GM21576 (cell line): ENCODE data around the gene TRPV4.
"Not testable (repeated sequence)": the region's sequence is repeated elsewhere in the genome, so short reads cannot be mapped to it uniquely, and the experiment has no call there.

Experiments
- ATAC-seq: cut with Tn5 transposase; IDR thresholded peaks from one replicate; pipeline ENCODE4 v1.9.1; 2021; ENCODE audit warnings: mild to moderate bottlenecking, moderate library complexity; ENCODE audit not compliant: unreplicated experiment

Gene TRPV4

GRCh38 chr12:109861689-109862314 is 28.6 kb upstream of the TRPV4 start:
- no peak for ATAC-seq

- no peak for ATAC-seq
Measured at GRCh38 chr12:109860977-109861376, 27.8 kb upstream of the TRPV4 start.

GRCh38 chr12:109858764-109859163 is 25.6 kb upstream of the TRPV4 start:
- ATAC-seq = no peak

GRCh38 chr12:109857715-109858114 is 24.5 kb upstream of the TRPV4 start:
- no peak for ATAC-seq

GRCh38 chr12:109855377-109855776 is 22.2 kb upstream of the TRPV4 start:
- no peak for ATAC-seq

- not testable (repeated sequence) for ATAC-seq
Measured at GRCh38 chr12:109850518-109850917, 17.3 kb upstream of the TRPV4 start.

GRCh38 chr12:109847142-109847735 is 14.0 kb upstream of the TRPV4 start:
- ATAC-seq = no peak

GRCh38 chr12:109845824-109846205 is 12.6 kb upstream of the TRPV4 start:
- ATAC-seq = no peak

GRCh38 chr12:109844983-109845823 is 12.0 kb upstream of the TRPV4 start:
- ATAC-seq = peak; percentile 83

- no peak for ATAC-seq
Measured at GRCh38 chr12:109844091-109844490, 10.9 kb upstream of the TRPV4 start.

- ATAC-seq = no peak
Measured at GRCh38 chr12:109842021-109842420, 8.8 kb upstream of the TRPV4 start.

- ATAC-seq = no peak
Measured at GRCh38 chr12:109841356-109841755, 8.2 kb upstream of the TRPV4 start.

- no peak for ATAC-seq
Measured at GRCh38 chr12:109840305-109841074, 7.3 kb upstream of the TRPV4 start.

GRCh38 chr12:109839444-109839843 is 6.2 kb upstream of the TRPV4 start:
- no peak for ATAC-seq

- no peak for ATAC-seq
Measured at GRCh38 chr12:109836916-109837315, 3.7 kb upstream of the TRPV4 start.

- ATAC-seq = no peak
Measured at GRCh38 chr12:109835827-109836226, 2.6 kb upstream of the TRPV4 start.

- ATAC-seq = no peak
Measured at GRCh38 chr12:109832541-109833306, 474 bp downstream of the TRPV4 start.

- ATAC-seq = no peak
Measured at GRCh38 chr12:109831929-109832328, 1.3 kb downstream of the TRPV4 start.

- no peak for ATAC-seq
Measured at GRCh38 chr12:109831365-109831764, 1.8 kb downstream of the TRPV4 start.

- no peak for ATAC-seq
Measured at GRCh38 chr12:109830718-109831117, 2.5 kb downstream of the TRPV4 start.

GRCh38 chr12:109830267-109830666 is 2.9 kb downstream of the TRPV4 start:
- ATAC-seq = no peak
